Activated naive CD8-positive, alpha-beta T cell treated with anti-CD3 and anti-CD28 coated beads, Interleukin-2, amount 10 ng/mL, durations not matched to agents 7 days and 5 days (primary cell): ENCODE measurements around the gene TNFAIP2. TPM values are rescaled to one million over a fixed set of nuclear protein-coding genes. Genes with fewer than 3 reads are reported as not detected.
"Not testable (repeated sequence)": the region's sequence is repeated elsewhere in the genome, so short reads cannot be mapped to it uniquely, and the experiment has no call there.

Experiments
- ATAC-seq: fragments of 150-1000 bp; cut with Tn5 transposase; one replicate; pipeline ENCODE4 v1.10.0; 2021; ENCODE audit warnings: low read depth, moderate library complexity
- POLR2A ChIA-PET: fragments of 350-600 bp; sonication (Branson Sonifier 250); formaldehyde crosslinking; loops from one replicate; lab custom pipeline; 2021; ENCODE audit warnings: antibody characterized with exemption; lab: Charles Lee
- DNase-seq: peaks from one replicate; pipeline ENCODE4 v3.0.0; 2021
- H3K27ac Mint-ChIP-seq: one replicate; pipeline ENCODE4 v1.8.0; 2022; ENCODE audit warnings: mild to moderate bottlenecking, mixed read lengths
- H3K27me3 Mint-ChIP-seq: one replicate; pipeline ENCODE4 v1.8.0; 2022; ENCODE audit warnings: mild to moderate bottlenecking, moderate library complexity, mixed read lengths
- H3K36me3 Mint-ChIP-seq: one replicate; pipeline ENCODE4 v1.8.0; 2021; ENCODE audit warnings: mild to moderate bottlenecking, mixed read lengths
- H3K4me1 Mint-ChIP-seq: one replicate; pipeline ENCODE4 v1.8.0; 2021; ENCODE audit warnings: mixed read lengths
- H3K4me3 Mint-ChIP-seq: one replicate; pipeline ENCODE4 v1.8.0; 2022; ENCODE audit warnings: mild to moderate bottlenecking, moderate library complexity, mixed read lengths
- H3K9me3 Mint-ChIP-seq: one replicate; pipeline ENCODE4 v1.8.0; 2021; ENCODE audit warnings: mixed read lengths
- total RNA-seq, 2 experiments: library from RNA; stranded (reverse); gene quantifications; one replicate each; pipeline ENCODE4 v1.2.3, GENCODE V29; 2021

The TNFAIP2 gene
- total RNA-seq, 2 experiments from 2014 or later: 3.0 TPM

DNA sequence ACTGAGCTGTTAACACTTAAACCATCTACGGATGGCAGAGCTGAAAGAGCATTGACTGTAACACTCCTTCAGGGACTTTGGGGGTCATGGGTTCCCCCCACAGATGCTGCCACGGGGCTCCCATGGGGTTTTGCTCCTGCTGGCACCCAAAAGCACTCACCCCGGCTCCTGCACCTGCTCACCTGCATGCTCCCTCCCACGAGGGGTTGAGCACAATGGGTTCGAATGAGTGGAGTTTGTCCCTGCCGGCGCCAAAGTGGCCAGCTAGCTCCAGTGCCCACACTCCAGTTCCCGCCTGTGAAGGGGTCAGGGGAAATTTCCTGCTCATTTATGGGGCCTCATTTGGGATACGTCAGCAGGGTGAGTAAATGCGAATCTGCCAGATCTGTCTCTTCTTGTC lies 40.7 kb downstream of the TNFAIP2 start:
- POLR2A ChIA-PET: no interaction called here
- H3K4me3 Mint-ChIP-seq: no peak overlapping the region
- H3K27me3 Mint-ChIP-seq: peaks cover 4% of the 10 kb centered on the region
- no peak for ATAC-seq
- H3K4me1 Mint-ChIP-seq: peaks cover 3% of the 10 kb centered on the region
- no peak overlapping the region for H3K27ac Mint-ChIP-seq
- no peaks in the 10 kb centered on the region for H3K36me3 Mint-ChIP-seq
- DNase-seq: no peak
- H3K9me3 Mint-ChIP-seq: peaks cover 9% of the 10 kb centered on the region

DNA sequence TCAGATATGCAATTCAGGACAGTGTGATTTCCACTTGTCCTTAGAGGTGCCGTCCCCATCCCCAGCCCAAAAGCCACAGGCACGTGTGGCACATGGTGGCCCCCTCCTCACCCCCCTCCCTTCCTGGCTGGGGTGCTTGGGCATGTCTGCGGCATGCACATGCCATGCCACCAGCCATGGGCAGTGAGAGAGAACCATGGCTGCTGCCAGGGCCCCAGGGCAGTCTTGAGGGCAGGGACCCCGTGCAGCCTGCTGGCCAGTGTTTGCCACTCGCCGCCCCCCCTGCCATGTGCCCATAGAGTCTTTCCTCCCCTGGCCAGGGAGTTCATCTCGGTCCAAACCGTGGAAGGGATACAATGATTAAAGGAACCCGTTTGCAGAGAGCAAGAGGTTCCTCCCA lies 41.5 kb downstream of the TNFAIP2 start:
- DNase-seq: no peak
- peaks cover 3% of the 10 kb centered on the region for H3K4me1 Mint-ChIP-seq
- H3K27ac Mint-ChIP-seq: no peak overlapping the region
- no peaks in the 10 kb centered on the region for H3K36me3 Mint-ChIP-seq
- peaks cover 9% of the 10 kb centered on the region for H3K9me3 Mint-ChIP-seq
- H3K27me3 Mint-ChIP-seq: peaks cover 4% of the 10 kb centered on the region
- POLR2A ChIA-PET: no interaction called here
- ATAC-seq: no peak
- H3K4me3 Mint-ChIP-seq: no peak overlapping the region

DNA sequence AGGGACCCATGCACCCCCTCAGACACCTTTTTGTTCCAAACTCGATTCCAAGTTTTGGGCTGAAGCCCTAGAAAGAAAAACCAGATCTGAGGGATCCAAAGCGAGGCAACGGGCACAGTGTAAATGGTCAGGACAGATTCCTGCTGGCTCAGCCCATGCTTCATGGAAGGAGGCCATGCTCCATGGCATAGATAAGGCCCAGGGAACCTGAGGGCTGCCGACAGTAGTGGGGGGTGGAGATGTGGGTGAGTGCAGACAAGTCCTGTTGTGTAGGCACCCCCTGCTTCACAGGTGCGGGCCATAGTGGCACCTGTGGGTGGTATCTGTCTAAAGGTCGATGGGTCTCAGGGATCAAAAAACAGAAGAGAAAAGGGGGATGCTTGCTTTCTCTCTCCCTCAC lies 42.1 kb downstream of the TNFAIP2 start:
- POLR2A ChIA-PET: no interaction called here
- peaks cover 3% of the 10 kb centered on the region for H3K4me1 Mint-ChIP-seq
- peaks cover 4% of the 10 kb centered on the region for H3K27me3 Mint-ChIP-seq

DNA sequence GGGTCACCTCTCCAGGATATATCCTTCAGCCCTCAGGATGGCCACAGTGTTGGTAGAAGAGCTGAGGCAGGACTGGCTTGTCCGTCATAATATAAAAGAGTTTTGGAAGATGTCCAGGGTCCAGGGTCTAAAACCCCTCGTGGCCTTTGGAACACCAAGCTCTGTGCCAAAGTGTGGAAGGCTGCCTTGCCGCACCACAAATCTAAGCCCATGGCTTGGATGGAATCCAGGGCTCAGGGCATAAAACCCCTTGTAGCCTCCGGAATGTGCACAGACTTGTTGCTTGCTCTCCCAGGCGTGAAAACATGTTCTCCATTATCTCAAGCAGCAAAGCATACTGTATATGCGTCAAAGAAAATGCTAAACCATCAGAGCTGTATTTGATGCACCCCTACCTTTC lies 46.7 kb downstream of the TNFAIP2 start:
- Mint-ChIP-seq H3K27ac (no peak overlapping the region), H3K9me3 (peaks cover 25% of the 10 kb centered on the region), H3K4me1 (no peaks in the 10 kb centered on the region), H3K27me3 (peaks cover 4% of the 10 kb centered on the region), H3K36me3 (peaks cover 1% of the 10 kb centered on the region), H3K4me3 (no peak overlapping the region)
- DNase-seq (no peak), ATAC-seq (no peak)
- POLR2A ChIA-PET: no interaction called here

More for the DNA sequence above, 42.1 kb downstream of the TNFAIP2 start:
- DNase-seq (no peak), ATAC-seq (no peak)
- Mint-ChIP-seq H3K4me3 (no peak overlapping the region), H3K27ac (no peak overlapping the region), H3K9me3 (peaks cover 11% of the 10 kb centered on the region), H3K36me3 (no peaks in the 10 kb centered on the region)

DNA sequence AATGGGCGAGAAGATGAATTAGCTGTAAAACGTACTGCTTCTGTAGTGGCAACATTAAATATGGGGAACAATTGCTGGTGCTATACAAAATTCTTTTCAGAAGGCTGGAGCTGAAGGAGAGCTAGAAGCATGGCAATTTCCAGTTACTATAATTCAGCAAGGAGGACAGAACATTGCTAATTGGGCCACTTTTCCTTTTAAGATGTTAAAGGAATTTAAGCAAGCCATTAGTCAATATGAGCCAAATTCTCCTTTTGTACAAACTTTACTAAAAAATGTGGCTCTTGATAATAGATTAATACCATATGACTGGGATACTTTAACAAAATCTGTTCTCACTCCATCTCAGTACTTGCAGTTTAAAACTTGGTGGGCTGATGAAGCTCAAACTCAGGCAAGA lies 47.9 kb downstream of the TNFAIP2 start:
- H3K4me3 Mint-ChIP-seq, H3K27me3 Mint-ChIP-seq, H3K27ac Mint-ChIP-seq, H3K4me1 Mint-ChIP-seq, H3K36me3 Mint-ChIP-seq, POLR2A ChIA-PET, DNase-seq, ATAC-seq: not testable (repeated sequence)
- H3K9me3 Mint-ChIP-seq: peaks cover 26% of the 10 kb centered on the region

DNA sequence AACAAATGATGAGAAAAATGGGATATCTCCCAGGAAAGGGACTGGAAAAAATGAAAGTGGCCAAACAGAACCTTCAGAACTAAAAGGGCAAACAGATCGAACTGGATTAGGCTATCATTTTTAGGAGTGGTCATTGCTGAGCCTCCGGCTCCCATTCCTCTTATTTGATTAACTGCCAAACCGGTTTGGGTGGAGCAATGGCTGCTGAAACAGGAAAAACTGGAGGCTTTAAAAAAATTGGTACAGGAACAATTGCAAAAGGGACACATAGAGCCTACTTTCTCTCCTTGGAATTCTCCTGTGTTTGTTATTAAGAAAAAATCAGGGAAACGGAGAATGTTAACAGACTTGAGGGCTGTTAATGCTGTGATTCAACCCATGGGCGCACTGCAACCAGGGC lies 49.7 kb downstream of the TNFAIP2 start:
- Mint-ChIP-seq H3K27me3 (peaks cover 4% of the 10 kb centered on the region), H3K4me1 (no peaks in the 10 kb centered on the region), H3K9me3 (peaks cover 23% of the 10 kb centered on the region), H3K27ac (no peak overlapping the region), H3K4me3 (no peak overlapping the region), H3K36me3 (peaks cover 1% of the 10 kb centered on the region)
- ATAC-seq (no peak), DNase-seq (no peak)
- POLR2A ChIA-PET: no interaction called here

DNA sequence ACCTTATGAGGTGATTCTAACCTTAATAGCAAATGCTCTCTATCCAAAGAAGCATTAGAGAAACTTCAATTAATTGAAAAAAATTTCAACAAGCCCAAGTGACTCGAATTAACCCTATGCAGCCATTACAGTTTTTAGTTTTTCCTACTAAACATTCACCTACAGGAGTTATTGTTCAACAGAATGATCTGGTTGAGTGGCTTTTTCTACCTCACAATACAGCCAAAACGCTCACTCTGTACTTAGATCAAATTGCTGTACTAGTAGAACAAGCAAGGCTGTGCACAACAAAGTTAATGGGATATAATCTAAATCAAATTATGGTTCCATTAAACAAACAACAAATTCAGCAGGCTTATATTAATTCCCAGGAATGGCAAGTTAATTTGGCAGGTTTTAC lies 50.6 kb downstream of the TNFAIP2 start:
- H3K27me3 Mint-ChIP-seq, H3K4me1 Mint-ChIP-seq, H3K4me3 Mint-ChIP-seq, H3K27ac Mint-ChIP-seq, DNase-seq, POLR2A ChIA-PET, H3K36me3 Mint-ChIP-seq, ATAC-seq: not testable (repeated sequence)
- H3K9me3 Mint-ChIP-seq: peaks cover 18% of the 10 kb centered on the region

DNA sequence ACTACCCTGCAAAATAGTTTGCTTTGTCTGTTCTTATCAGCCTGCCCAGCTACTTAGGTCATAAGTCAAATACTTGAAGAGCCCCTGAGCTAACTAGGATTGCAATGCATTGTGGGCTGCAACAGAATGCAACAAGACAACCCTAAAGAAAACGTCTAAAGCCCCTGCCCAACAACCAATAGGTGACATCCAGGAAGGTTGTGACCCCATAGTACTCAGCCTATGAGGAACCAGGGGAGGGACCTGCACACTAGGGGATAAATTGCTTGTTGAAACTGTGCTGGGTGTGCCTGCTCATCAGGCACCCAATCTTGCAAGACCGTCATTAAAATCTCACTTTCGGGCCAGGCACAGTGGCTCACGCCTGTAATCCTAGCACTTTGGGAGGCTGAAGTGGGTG lies 52.9 kb downstream of the TNFAIP2 start:
- H3K27ac Mint-ChIP-seq, POLR2A ChIA-PET, H3K4me1 Mint-ChIP-seq, DNase-seq, ATAC-seq, H3K4me3 Mint-ChIP-seq, H3K36me3 Mint-ChIP-seq: not testable (repeated sequence)
- H3K9me3 Mint-ChIP-seq: peaks cover 12% of the 10 kb centered on the region
- peaks cover 15% of the 10 kb centered on the region for H3K27me3 Mint-ChIP-seq

DNA sequence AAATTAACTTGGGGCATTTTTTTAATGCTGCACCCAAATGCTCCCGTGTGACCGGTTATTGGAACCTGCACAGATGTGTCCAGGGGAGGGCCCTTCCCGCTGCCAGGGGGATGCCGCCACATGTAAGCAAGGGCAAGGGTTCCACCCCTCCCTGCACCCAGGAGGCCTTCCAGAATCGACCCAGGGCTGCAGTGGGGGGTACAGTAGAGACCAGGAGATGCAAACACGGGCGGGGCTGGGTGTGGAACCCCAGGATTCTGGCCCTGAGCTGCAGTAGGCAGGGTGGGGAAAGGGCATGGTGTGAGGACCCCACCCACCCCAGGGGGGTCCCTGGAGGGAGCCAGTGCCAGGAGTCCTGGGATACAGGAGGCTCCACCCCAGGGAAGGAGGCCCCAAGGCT lies 54.1 kb downstream of the TNFAIP2 start:
- peaks cover 16% of the 10 kb centered on the region for H3K27me3 Mint-ChIP-seq
- DNase-seq: no peak
- H3K27ac Mint-ChIP-seq: no peak overlapping the region
- H3K4me3 Mint-ChIP-seq: no peak overlapping the region
- H3K9me3 Mint-ChIP-seq: peaks cover 11% of the 10 kb centered on the region
- POLR2A ChIA-PET: no interaction called here
- H3K36me3 Mint-ChIP-seq: peaks cover 1% of the 10 kb centered on the region
- ATAC-seq: no peak
- H3K4me1 Mint-ChIP-seq: peaks cover 6% of the 10 kb centered on the region

DNA sequence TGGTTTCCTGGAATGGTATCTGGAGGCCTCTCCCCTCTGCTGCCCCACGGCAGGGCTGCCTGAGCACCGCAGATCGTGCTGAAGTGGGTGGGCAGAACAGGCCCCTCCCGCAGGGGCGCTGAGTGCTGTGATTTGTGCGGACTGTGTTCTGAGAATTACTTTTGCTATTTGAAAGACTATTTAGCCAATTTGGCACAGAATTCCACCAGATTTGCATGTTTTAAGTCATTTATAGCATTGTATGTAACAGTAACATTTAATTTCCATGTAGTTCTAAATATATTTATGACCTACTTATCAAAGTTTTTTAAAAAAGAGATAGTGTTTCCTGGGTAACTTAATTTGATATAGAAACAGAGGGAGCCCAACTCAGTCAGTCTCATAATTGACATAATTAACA lies 55.3 kb downstream of the TNFAIP2 start:
- peaks cover 16% of the 10 kb centered on the region for H3K27me3 Mint-ChIP-seq
- H3K4me3 Mint-ChIP-seq: no peak overlapping the region
- ATAC-seq (no peak), DNase-seq (no peak)
- peaks cover 1% of the 10 kb centered on the region for H3K36me3 Mint-ChIP-seq
- POLR2A ChIA-PET: no interaction called here
- H3K9me3 Mint-ChIP-seq: peaks cover 6% of the 10 kb centered on the region
- H3K4me1 Mint-ChIP-seq: peaks cover 6% of the 10 kb centered on the region
- no peak overlapping the region for H3K27ac Mint-ChIP-seq

DNA sequence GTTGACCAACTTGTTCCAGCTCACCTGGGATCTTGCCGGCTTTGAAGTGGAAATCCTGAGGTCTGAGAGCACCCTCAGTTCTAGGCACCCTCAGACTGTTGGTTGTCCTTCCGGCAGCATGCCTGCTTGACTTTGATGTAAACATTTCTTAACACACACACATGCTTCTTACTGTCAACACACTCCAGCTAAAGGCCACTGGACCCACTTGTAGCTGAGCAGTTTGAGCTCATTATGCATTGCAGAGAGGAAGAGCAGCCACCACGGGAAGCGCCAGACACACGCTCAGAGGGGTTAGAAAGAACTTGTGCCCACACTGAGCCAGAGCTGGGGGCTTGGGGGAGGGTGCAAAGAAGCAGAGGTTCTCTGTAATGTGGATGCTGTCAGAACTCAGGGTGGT lies 55.8 kb downstream of the TNFAIP2 start:
- Mint-ChIP-seq H3K27me3 (peaks cover 16% of the 10 kb centered on the region), H3K4me1 (peaks cover 6% of the 10 kb centered on the region), H3K27ac (peak overlapping the region; percentile 28), H3K4me3 (no peak overlapping the region), H3K9me3 (peaks cover 6% of the 10 kb centered on the region), H3K36me3 (peaks cover 1% of the 10 kb centered on the region)
- ATAC-seq (peak; percentile 39), DNase-seq (no peak)
- POLR2A ChIA-PET: no interaction called here

DNA sequence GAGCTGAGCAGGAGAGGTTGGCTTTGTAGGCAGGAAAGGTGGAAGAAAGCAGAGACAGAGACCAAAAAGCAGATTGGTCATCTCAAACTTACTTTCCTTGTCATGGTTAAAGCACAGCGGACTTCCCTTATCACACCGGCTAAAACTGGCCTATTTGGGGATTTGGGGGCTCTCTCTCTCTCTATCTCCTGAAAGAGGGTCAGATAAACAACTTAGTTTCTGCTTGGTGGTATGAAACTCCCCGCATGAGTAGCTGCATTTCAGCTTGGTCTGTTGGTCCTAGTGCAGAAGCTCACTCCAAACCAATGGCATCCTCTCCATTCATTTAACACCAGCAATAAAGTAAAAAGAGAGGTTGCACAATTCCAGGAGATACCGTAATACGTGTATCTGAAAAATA lies 57.1 kb downstream of the TNFAIP2 start:
- Mint-ChIP-seq H3K4me3 (no peak overlapping the region), H3K9me3 (peaks cover 2% of the 10 kb centered on the region), H3K36me3 (no peaks in the 10 kb centered on the region), H3K27me3 (peaks cover 16% of the 10 kb centered on the region), H3K4me1 (peaks cover 6% of the 10 kb centered on the region), H3K27ac (no peak overlapping the region)
- POLR2A ChIA-PET: no interaction called here
- DNase-seq (no peak), ATAC-seq (no peak)

DNA sequence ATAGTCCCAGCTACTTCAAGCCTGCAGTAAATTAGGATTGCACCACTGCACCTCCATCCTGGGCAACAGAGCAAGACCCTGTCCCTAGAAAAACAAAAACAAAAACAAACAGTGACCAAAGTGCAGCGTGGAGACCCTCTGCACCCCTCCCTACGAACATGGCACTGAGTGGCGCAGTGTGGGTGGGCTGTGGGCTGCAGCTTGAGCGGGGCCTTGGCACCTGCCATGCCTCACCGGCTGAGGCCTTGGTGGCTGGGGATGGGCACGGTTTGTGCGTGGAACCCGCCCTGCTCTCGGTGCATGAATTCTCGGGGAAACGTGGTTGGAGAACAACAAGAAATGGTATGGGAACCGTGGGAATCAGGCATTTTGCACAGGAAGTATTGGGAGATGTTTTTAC lies 60.8 kb downstream of the TNFAIP2 start:
- POLR2A ChIA-PET: interaction anchor here (1.4 kb wide), 1 partner anchor 150 kb away, joined by 3 read pairs; the partner anchor contains the start of gene EIF5
- no peak for DNase-seq
- Mint-ChIP-seq H3K4me3 (no peak overlapping the region), H3K27me3 (peaks cover 44% of the 10 kb centered on the region), H3K9me3 (no peaks in the 10 kb centered on the region), H3K36me3 (no peaks in the 10 kb centered on the region), H3K27ac (no peak overlapping the region), H3K4me1 (peaks cover 4% of the 10 kb centered on the region)
- no peak for ATAC-seq

DNA sequence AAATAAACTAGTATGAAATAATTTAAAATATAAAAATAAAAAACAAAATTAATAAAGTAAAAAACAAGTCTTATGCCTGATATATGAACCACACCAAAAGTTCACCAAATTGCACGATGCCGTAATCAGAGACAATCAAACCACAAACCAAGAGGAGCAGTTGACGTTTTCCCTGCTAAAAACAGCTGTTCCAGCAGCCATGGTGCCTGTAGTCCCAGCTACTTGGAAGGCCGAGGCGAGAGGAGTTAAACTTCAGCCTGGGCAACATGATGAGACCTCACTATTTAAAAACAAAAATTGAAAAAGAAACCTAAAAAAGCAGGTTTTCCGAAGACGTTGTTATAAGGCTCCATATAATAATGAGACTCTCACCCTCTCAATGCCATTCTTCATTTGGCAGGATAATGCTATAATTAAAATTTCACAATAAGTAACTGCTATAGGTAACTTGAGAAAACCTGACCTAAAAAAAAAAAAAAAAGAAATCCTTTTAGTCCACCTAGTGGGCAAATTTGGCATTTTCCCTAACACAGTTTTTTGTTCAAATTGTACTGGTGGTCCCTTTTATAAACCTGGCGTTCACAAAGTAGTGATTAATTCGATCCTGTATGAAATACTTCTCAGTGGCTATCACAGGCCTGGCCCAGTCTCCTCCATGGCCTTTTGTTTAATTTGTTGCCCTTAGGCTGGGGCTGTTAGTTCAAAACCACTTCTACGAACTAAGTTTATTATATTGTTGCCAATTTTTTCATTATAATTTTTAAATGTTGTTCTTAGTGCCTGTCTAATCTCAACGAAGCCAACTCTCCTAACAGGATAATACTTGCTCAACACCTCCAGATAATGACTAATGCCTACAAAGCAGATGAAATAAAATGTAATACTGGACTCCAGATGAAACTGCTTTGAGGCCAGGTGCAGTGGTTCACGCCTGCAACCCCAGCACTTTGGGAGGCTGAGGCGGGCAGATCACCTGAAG lies 62.1 kb downstream of the TNFAIP2 start:
- H3K27ac Mint-ChIP-seq: no peak overlapping the region
- no peaks in the 10 kb centered on the region for H3K36me3 Mint-ChIP-seq
- peaks cover 48% of the 10 kb centered on the region for H3K27me3 Mint-ChIP-seq
- peaks cover 2% of the 10 kb centered on the region for H3K4me1 Mint-ChIP-seq
- no peaks in the 10 kb centered on the region for H3K9me3 Mint-ChIP-seq
- DNase-seq (no peak), ATAC-seq (no peak)
- H3K4me3 Mint-ChIP-seq: no peak overlapping the region
- POLR2A ChIA-PET: interaction anchor here (1.4 kb wide), 1 partner anchor 148 kb away, joined by 3 read pairs; the partner anchor contains the start of gene EIF5
